Measurements from ENCODE around the gene TMCC2. TPM values are rescaled to one million over a fixed set of nuclear protein-coding genes. Genes with fewer than 3 reads are reported as not detected.

The TMCC2 gene
- total RNA-seq, 1 donor from 2014 or later: 10.6 TPM

GRCh38 chr1:205283270-205284147 is 55.8 kb downstream of the TMCC2 start:
- no peak for FAIRE-seq
- peak overlapping the region; percentile 76 for H3K27ac ChIP-seq (ENCODE audit: low read depth, low read length)
- Mint-ChIP-seq H3K9me3 (ENCODE audit: unreplicated experiment) (peaks cover 6% of the 10 kb centered on the region), H3K27me3 (ENCODE audit: low read depth, unreplicated experiment) (no peaks in the 10 kb centered on the region), H3K27ac (ENCODE audit: unreplicated experiment) (peak overlapping the region; percentile 89), H3K4me3 (ENCODE audit: unreplicated experiment) (no peak overlapping the region), H3K36me3 (ENCODE audit: low read depth, unreplicated experiment) (peaks cover 2% of the 10 kb centered on the region), H3K4me1 (ENCODE audit: low read depth, unreplicated experiment) (peaks cover 53% of the 10 kb centered on the region)
- no peaks in the 10 kb centered on the region for H3K9me3 ChIP-seq (ENCODE audit: insufficient read depth, low read depth, low read length)
- no peak overlapping the region for H3K4me3 ChIP-seq (ENCODE audit: insufficient read depth, low read depth, low read length)
- H3K4me2 ChIP-seq (ENCODE audit: low read length): peak overlapping the region; percentile 77
- no peaks in the 10 kb centered on the region for H3K27me3 ChIP-seq (ENCODE audit: insufficient read depth, low read length)
- peak overlapping the region; percentile 71 for H3K9ac ChIP-seq (ENCODE audit: low read length)
- peaks cover 50% of the 10 kb centered on the region for H3K4me1 ChIP-seq (ENCODE audit: insufficient read depth, low read length)
- H2AFZ ChIP-seq (ENCODE audit: low read depth, low read length): no peak overlapping the region
- TF ChIP-seq EZH2 (IDR thresholded peaks at IDR 0.05; ENCODE audit: insufficient read depth, low read length) (no peak), CTCF (IDR thresholded peaks at IDR 0.05; ENCODE audit: insufficient read depth, low read depth, low read length) (no peak)
- no peaks in the 10 kb centered on the region for H3K79me2 ChIP-seq (ENCODE audit: insufficient read depth, low read length)
- no peak for DNase-seq (ENCODE audit: low read depth)
- H3K36me3 ChIP-seq (ENCODE audit: insufficient read depth, low read length): no peaks in the 10 kb centered on the region
- H4K20me1 ChIP-seq (ENCODE audit: insufficient read depth, low read length): no peaks in the 10 kb centered on the region

- H4K20me1 ChIP-seq (ENCODE audit: insufficient read depth, low read length): no peaks in the 10 kb centered on the region
- H3K79me2 ChIP-seq (ENCODE audit: insufficient read depth, low read length): no peaks in the 10 kb centered on the region
- peak overlapping the region; percentile 71 for H3K9ac ChIP-seq (ENCODE audit: low read length)
- DNase-seq (ENCODE audit: low read depth): peak; percentile 98
- peak overlapping the region; percentile 31 for H2AFZ ChIP-seq (ENCODE audit: low read depth, low read length)
- no peaks in the 10 kb centered on the region for H3K9me3 ChIP-seq (ENCODE audit: insufficient read depth, low read depth, low read length)
- peak overlapping the region; percentile 76 for H3K27ac ChIP-seq (ENCODE audit: low read depth, low read length)
- peak overlapping the region; percentile 20 for H3K4me3 ChIP-seq (ENCODE audit: insufficient read depth, low read depth, low read length)
- H3K4me2 ChIP-seq (ENCODE audit: low read length): peak overlapping the region; percentile 77
- peaks cover 50% of the 10 kb centered on the region for H3K4me1 ChIP-seq (ENCODE audit: insufficient read depth, low read length)
- H3K27me3 ChIP-seq (ENCODE audit: insufficient read depth, low read length): no peaks in the 10 kb centered on the region
- TF ChIP-seq CTCF (IDR thresholded peaks at IDR 0.05; ENCODE audit: insufficient read depth, low read depth, low read length) (no peak), EZH2 (IDR thresholded peaks at IDR 0.05; ENCODE audit: insufficient read depth, low read length) (no peak)
- FAIRE-seq: no peak
- Mint-ChIP-seq H3K27me3 (ENCODE audit: low read depth, unreplicated experiment) (no peaks in the 10 kb centered on the region), H3K9me3 (ENCODE audit: unreplicated experiment) (peaks cover 6% of the 10 kb centered on the region), H3K27ac (ENCODE audit: unreplicated experiment) (peak overlapping the region; percentile 89), H3K4me3 (ENCODE audit: unreplicated experiment) (no peak overlapping the region), H3K36me3 (ENCODE audit: low read depth, unreplicated experiment) (no peaks in the 10 kb centered on the region), H3K4me1 (ENCODE audit: low read depth, unreplicated experiment) (peaks cover 53% of the 10 kb centered on the region)
- H3K36me3 ChIP-seq (ENCODE audit: insufficient read depth, low read length): no peaks in the 10 kb centered on the region
These were observed 56.8 kb downstream of the TMCC2 start for GRCh38 chr1:205284420-205285144.

All from astrocyte (in vitro differentiated cells and primary cell).